D721Med (cell line): ENCODE measurements around the gene CD300LD.

Source experiments
- DNase-seq: peaks from one replicate; pipeline ENCODE4 v3.0.0; 2011; ENCODE audit warnings: low spot score; ENCODE audit not compliant: insufficient read length
- FAIRE-seq: peaks from 2 replicates; lab custom pipeline; 2011; peaks lifted over from hg19 to GRCh38; lab: Jason Lieb, UNC
- TF ChIP-seq, protein P1 (sequence below): IDR thresholded peaks from 2 replicates; pipeline ENCODE4 v1.5.1; 2012; ENCODE audit warnings: mild to moderate bottlenecking, control low read depth; ENCODE audit not compliant: insufficient read depth; ENCODE audit errors: missing control alignments

CD300LD gene

DNA sequence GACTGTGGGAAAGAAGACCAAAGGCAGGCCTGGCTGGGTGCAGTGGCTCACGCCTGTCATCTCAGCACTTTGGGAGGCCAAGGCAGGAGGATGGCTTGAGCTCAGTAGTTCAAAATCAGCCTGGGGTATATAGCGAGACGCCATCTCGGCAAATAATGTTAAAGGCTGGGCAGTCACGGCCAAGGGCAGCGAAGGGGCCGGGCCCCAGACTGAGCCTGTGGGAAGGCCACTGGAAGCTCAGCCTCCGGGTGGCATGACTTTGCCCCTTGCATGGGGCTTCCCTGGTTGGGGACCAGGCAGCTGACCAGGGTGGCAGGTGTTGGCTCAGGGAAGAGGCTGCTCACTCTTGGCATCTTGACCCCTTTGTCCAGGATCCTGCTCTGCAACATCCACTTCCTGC is 14.0 kb upstream of the CD300LD start:
- TF ChIP-seq, protein P1, sequence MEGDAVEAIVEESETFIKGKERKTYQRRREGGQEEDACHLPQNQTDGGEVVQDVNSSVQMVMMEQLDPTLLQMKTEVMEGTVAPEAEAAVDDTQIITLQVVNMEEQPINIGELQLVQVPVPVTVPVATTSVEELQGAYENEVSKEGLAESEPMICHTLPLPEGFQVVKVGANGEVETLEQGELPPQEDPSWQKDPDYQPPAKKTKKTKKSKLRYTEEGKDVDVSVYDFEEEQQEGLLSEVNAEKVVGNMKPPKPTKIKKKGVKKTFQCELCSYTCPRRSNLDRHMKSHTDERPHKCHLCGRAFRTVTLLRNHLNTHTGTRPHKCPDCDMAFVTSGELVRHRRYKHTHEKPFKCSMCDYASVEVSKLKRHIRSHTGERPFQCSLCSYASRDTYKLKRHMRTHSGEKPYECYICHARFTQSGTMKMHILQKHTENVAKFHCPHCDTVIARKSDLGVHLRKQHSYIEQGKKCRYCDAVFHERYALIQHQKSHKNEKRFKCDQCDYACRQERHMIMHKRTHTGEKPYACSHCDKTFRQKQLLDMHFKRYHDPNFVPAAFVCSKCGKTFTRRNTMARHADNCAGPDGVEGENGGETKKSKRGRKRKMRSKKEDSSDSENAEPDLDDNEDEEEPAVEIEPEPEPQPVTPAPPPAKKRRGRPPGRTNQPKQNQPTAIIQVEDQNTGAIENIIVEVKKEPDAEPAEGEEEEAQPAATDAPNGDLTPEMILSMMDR = no peak
- FAIRE-seq (no peak), DNase-seq (no peak)

DNA sequence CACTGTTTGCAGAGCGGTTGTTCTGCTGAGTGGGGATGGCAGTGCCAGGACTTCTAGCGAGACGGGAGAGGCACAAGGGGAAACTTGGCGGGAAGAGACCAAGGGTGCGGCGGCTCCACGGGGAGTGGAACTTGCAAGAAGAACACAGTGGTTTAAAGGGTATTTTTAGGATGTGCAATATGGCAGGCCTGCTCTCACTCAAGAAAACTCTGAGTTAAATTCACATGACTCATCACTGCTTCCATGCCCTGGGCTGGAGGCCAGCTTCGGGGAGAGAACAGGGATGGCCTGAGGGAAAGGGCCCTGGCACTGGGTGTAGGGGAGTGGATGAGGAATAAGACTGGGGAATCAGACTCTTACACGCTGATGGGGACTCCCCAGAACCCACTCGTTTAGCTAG is 13.3 kb upstream of the CD300LD start:
- DNase-seq (no peak), FAIRE-seq (no peak)
- TF ChIP-seq, protein P1 = no peak

DNA sequence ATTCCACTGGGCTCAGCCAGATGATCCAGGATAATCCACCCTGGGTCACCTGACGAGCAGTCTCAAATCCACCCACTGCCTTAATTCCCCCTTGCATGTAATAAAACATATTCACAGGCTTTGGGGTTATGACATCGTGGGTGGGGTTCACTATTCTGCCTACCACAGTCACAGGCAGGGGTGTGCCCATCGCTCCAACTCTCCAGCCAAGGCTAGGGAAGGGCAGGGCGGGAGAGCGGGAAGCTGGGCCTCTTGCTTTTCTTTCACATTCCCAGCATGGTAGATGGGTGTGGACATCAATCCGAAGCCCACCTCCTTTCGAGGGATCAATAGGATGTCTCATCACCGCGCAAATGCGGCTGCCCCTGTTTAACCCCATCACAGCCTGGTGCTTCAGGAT is 12.7 kb upstream of the CD300LD start:
- TF ChIP-seq, protein P1 = no peak
- DNase-seq (no peak), FAIRE-seq (no peak)

DNA sequence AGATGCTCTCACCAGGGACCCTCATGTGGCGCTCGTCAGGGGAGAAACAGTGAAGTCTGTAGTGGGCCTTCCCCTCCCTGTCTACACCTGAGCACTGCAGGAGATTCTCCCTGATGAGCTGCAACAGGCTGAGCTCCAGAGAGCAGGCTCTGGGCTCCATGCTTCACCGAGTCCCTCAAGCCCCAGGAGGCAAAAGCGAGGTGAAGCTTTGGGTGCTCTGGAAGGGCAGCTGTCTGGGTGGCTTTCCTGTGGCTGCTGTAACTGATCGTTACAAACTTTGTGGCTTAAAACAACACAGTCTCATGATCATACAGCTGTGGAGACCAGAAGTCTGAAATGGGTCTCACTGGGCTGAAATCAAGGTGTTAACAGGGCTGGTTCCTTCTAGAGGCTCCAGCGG is 12.1 kb upstream of the CD300LD start:
- DNase-seq (no peak), FAIRE-seq (no peak)
- TF ChIP-seq, protein P1 = no peak

DNA sequence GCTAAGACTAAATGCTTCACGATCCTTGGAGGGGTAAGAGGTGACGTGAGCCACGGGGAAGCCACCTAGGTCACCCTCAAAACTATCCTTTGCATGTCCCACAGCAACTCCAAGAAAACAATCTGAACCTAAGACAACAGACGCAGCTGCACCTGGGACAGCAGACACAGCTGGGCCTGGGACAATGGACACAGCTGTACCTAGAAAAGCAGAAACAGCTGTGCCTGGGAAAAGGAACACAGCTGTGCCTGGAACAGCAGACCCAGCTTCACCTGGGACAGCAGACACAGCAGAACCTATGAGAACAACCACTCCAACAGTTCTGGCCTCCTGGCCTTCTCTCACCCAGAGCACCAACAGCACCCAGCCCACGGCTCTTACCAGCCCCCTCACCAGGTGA is 11.7 kb upstream of the CD300LD start:
- FAIRE-seq (no peak), DNase-seq (no peak)
- TF ChIP-seq, protein P1 = no peak

DNA sequence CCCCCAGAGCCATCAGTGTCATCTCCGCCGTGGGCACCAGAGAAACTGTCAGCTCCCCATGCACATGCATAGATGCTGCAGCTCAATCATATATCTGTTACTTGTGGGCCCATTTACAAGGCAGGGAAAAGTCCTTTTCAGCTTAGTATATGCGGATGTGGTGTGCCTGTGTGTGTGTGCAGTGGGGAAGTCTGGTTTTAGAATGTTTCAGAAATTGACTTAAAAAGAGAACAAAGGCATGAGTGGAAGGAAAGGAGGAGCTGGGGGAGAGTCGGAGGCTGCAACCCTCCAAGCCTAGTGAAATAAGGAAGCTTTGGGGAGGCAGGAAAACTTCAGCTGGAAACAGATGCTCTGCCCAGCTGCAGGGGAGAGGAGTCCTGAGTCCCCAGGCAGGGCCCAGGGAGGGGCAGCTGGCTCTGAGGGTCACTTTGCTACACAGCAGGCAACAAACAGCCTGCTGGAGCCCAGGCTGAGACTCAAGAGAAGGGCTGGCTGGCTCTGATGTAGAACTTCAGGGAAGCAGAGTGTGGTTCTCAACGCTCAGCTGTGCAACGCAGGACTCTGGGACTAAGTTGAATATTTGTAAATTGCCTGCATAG is 11.1 kb upstream of the CD300LD start:
- TF ChIP-seq, protein P1 = no peak
- FAIRE-seq (no peak), DNase-seq (no peak)

DNA sequence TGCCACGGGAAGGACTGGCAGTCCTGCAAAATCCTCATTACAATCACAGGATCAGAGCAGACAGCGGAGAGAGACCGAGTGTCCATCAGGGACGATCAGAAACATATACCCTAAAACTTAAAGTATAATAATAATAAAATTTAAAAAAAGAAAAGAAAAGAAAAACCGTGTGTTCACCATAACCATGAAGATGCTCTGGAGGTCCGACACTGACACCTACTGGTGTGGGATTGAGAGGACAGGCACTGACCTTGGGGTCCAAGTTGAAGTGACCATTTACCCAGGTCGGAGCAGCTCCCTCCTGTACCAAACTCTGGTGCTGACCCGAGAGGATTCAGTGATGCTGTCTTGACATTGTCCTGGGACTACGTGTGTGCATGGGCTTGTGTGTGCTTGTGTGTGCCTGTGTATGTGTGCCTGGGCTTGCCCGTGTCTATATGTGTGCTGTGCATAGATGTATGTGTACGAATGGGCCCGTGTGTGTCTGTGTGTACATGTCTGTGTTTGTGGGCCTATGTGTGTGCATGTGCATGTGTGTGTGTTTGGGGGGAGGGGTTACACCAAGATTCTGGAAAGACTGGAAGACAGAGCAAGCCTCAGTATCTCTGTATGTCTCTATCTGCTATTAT is 10.0 kb upstream of the CD300LD start:
- FAIRE-seq (no peak), DNase-seq (no peak)
- TF ChIP-seq, protein P1 = peak; percentile 63
